ENCODE measurements around the gene XYLT1.

Gene XYLT1

DNA sequence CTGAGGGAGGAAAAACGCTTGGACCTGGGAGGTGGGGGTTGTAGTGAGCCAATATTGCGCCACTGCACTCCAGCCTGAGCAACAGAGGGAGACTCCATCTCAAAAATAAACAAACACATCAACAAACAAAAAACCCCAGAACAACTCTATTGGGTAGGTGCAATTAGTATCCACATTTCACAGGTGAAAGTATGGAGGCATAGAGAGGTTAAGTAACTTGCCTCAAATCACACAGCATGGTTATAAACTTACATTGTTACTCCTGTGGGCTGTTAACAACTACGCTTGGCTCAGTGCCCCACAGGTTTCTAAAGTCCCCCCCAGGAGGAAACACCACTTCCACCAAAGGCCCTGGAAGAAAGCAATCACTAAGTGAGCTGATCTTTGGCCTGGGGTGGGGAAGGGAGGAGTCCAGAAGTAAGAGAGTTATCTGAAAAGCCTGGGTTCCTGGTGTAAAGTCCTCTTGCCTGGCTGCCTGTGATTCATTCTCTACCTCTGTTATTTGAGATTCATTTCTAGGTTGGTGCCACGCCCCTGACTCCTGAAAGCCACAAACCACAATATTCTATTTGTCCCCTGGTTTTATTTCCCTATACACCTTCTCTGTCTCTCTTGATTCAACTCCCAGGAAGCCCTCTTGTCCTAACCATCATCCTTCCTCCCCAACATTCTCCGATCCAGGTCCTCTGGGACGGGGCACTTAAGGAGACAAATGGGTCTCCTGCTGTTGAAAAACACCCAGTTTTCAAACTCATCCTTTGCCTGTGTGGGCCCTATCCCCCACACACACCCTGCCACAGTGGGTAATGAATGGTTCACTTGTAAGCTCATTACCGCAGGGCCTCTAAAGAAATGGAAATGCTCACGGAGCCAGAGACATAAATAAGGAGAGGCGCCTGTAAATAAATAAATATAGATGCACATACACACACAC lies 195.4 kb downstream of the XYLT1 start:
- in situ Hi-C loops (cut with MboI; ENCODE audit: low sequenced_read_pairs, unreplicated experiment), result no loop called here
- no peak for DNase-seq (ENCODE audit: low spot score)
- TF ChIP-seq CTCF (IDR thresholded peaks at IDR 0.05; ENCODE audit: borderline replicate concordance, control extremely low read depth, extremely low read depth, insufficient read depth, missing control alignments), result no peak

DNA sequence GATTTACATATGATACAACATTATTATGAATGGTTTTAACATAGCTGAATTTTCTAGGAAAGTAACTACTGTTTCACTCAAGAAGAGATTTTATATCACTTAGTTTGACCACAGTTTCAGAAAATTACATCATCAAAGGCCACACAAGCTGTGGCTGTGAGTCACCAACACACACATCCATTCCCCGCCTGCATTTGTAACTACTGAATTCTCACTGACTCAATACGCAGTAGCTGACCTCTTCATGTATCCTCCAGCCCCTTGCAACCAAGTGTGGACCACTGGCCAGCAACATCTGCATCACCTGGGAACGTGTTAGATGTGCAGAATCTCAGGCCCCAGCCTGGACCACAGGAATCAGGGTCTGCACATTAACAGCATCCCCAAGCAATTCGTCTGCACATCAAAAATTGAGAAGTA lies 197.6 kb downstream of the XYLT1 start:
- no peak for TF ChIP-seq CTCF (IDR thresholded peaks at IDR 0.05; ENCODE audit: borderline replicate concordance, control extremely low read depth, extremely low read depth, insufficient read depth, missing control alignments)
- peak; percentile 67 for DNase-seq (ENCODE audit: low spot score)
- in situ Hi-C loops (cut with MboI; ENCODE audit: low sequenced_read_pairs, unreplicated experiment), result no loop called here

DNA sequence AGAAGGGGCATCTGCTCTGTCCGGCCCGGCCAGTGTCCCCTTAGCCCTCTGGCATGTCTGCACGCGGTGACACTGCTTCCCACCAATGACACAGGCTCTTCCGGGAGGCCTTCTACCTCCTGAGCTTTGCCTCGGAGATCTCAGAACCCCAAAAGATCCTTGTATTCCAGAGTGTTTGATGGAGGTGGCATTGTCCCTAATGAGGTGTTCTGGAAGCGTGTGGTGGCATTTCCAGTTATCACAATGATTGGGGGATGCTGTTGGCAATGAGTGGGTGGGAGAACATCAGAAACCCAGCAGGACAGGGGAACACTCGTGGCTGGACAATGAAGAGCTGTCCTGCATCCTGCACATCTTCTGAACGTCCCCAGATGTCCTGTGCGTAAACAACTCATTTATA lies 198.0 kb downstream of the XYLT1 start:
- in situ Hi-C loops (cut with MboI; ENCODE audit: low sequenced_read_pairs, unreplicated experiment), result no loop called here
- DNase-seq (ENCODE audit: low spot score), result no peak
- TF ChIP-seq CTCF (IDR thresholded peaks at IDR 0.05; ENCODE audit: borderline replicate concordance, control extremely low read depth, extremely low read depth, insufficient read depth, missing control alignments), result no peak

DNA sequence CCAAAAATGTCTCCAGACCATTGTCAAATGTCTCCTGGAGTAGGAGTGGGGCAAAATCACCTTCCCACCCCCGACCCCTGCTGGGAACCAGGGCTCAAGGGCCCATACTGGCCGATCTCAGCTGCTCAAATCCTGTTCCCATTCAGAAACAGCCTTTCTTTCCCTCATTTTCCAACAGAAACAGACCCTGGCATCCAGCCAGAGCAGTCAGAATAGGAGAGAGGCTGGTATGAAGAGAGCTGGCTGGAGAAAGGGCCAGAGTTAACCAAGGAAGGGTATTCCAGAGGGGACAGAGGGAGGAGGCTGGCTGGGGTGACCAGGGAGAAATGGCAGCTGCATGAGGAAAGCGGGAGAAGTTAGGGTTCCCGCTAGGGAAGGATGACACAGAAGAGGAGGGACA lies 199.1 kb downstream of the XYLT1 start:
- no peak for TF ChIP-seq CTCF (IDR thresholded peaks at IDR 0.05; ENCODE audit: borderline replicate concordance, control extremely low read depth, extremely low read depth, insufficient read depth, missing control alignments)
- no peak for DNase-seq (ENCODE audit: low spot score)
- in situ Hi-C loops (cut with MboI; ENCODE audit: low sequenced_read_pairs, unreplicated experiment), result no loop called here

GRCh38 chr16:17270683-17271109 lies 200.1 kb downstream of the XYLT1 start:
- in situ Hi-C loops (cut with MboI; ENCODE audit: low sequenced_read_pairs, unreplicated experiment), result no loop called here
- TF ChIP-seq CTCF (IDR thresholded peaks at IDR 0.05; ENCODE audit: borderline replicate concordance, control extremely low read depth, extremely low read depth, insufficient read depth, missing control alignments), result no peak
- no peak for DNase-seq (ENCODE audit: low spot score)

DNA sequence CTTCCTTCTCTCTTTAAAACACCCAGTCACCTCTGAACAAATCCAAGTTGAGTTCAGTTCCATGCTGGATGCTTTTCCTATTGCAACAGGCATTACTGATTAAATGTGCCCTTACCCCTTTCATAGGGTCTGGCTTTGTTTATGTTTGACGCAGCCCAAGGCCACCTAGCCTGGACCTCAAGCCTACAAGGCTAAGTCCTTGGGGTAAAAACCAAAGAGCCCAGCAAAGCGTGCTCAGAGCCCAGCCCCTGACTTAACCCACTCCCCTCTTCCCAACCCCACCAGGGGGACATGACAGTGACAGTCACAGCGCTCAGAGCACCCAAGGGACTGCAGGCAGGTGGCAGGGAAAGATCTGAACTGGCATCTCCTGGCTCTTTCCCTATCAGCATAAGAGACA lies 200.6 kb downstream of the XYLT1 start:
- no peak for TF ChIP-seq CTCF (IDR thresholded peaks at IDR 0.05; ENCODE audit: borderline replicate concordance, control extremely low read depth, extremely low read depth, insufficient read depth, missing control alignments)
- in situ Hi-C loops (cut with MboI; ENCODE audit: low sequenced_read_pairs, unreplicated experiment), result no loop called here
- no peak for DNase-seq (ENCODE audit: low spot score)
